IPS-11a (cell line): ENCODE measurements around the gene CRB1.

Source experiments
- H3K4me3 ChIP-seq: one replicate; pipeline ENCODE4 v1.5.1; 2013; ENCODE audit warnings: low read depth, low read length, control low read depth

The CRB1 gene

GRCh38 chr1:197342044-197342565 lies 74.1 kb downstream of the CRB1 start:
- no peak overlapping the region for H3K4me3 ChIP-seq

GRCh38 chr1:197342669-197343068 lies 74.6 kb downstream of the CRB1 start:
- no peak overlapping the region for H3K4me3 ChIP-seq

- no peak overlapping the region for H3K4me3 ChIP-seq
Measured at GRCh38 chr1:197343663-197344273, 75.7 kb downstream of the CRB1 start.

- H3K4me3 ChIP-seq, result no peak overlapping the region
Measured at GRCh38 chr1:197351821-197352440, 83.9 kb downstream of the CRB1 start.

- H3K4me3 ChIP-seq, result no peak overlapping the region
Measured at GRCh38 chr1:197355248-197355995, 87.4 kb downstream of the CRB1 start.

- no peak overlapping the region for H3K4me3 ChIP-seq
Measured at GRCh38 chr1:197356723-197357533, 88.9 kb downstream of the CRB1 start.

- H3K4me3 ChIP-seq, result no peak overlapping the region
Measured at GRCh38 chr1:197358959-197359358, 90.9 kb downstream of the CRB1 start.

- H3K4me3 ChIP-seq, result no peak overlapping the region
Measured at GRCh38 chr1:197360068-197360467, 92.0 kb downstream of the CRB1 start.

GRCh38 chr1:197362871-197363270 lies 94.8 kb downstream of the CRB1 start:
- H3K4me3 ChIP-seq, result no peak overlapping the region

- H3K4me3 ChIP-seq, result no peak overlapping the region
Measured at GRCh38 chr1:197363855-197364254, 95.8 kb downstream of the CRB1 start.

GRCh38 chr1:197366996-197367395 lies 98.9 kb downstream of the CRB1 start:
- no peak overlapping the region for H3K4me3 ChIP-seq

GRCh38 chr1:197367627-197368026 lies 99.6 kb downstream of the CRB1 start:
- H3K4me3 ChIP-seq, result no peak overlapping the region

- no peak overlapping the region for H3K4me3 ChIP-seq
Measured at GRCh38 chr1:197374428-197374827, 106.4 kb downstream of the CRB1 start.

- H3K4me3 ChIP-seq, result no peak overlapping the region
Measured at GRCh38 chr1:197384471-197384870, 116.4 kb downstream of the CRB1 start.

- H3K4me3 ChIP-seq, result no peak overlapping the region
Measured at GRCh38 chr1:197388801-197389200, 120.7 kb downstream of the CRB1 start.

GRCh38 chr1:197390856-197391255 lies 122.8 kb downstream of the CRB1 start:
- no peak overlapping the region for H3K4me3 ChIP-seq

GRCh38 chr1:197391303-197392226 lies 123.5 kb downstream of the CRB1 start:
- H3K4me3 ChIP-seq, result no peak overlapping the region

- H3K4me3 ChIP-seq, result no peak overlapping the region
Measured at GRCh38 chr1:197392541-197392940, 124.5 kb downstream of the CRB1 start.

GRCh38 chr1:197393105-197393504 lies 125.1 kb downstream of the CRB1 start:
- H3K4me3 ChIP-seq, result no peak overlapping the region

- H3K4me3 ChIP-seq, result no peak overlapping the region
Measured at GRCh38 chr1:197393772-197394171, 125.7 kb downstream of the CRB1 start.
